ENCODE data around the gene MSANTD1.

Gene MSANTD1

GRCh38 chr4:3304831-3305609 is 56.1 kb downstream of the MSANTD1 start:
- no peak for DNase-seq

- no peak for DNase-seq
Observed at GRCh38 chr4:3305610-3306371, 56.8 kb downstream of the MSANTD1 start.

All from activated gamma-delta T cell (primary cell).